MG63 (cell line): ENCODE measurements around the gene HPS3. TPM values are rescaled to one million over a fixed set of nuclear protein-coding genes. Genes with fewer than 3 reads are reported as not detected.

Source experiments
- DNase-seq: peaks from one replicate; pipeline ENCODE4 v3.0.0-alpha.2; 2020
- H3K27me3 ChIP-seq: fragments of 250-450 bp; sonication (Bioruptor Pico); 2 replicates; pipeline ENCODE4 v1.5.1; 2020; ENCODE audit warnings: mild to moderate bottlenecking, moderate library complexity
- H3K36me3 ChIP-seq: fragments of 250-450 bp; sonication (Bioruptor Pico); 2 replicates; pipeline ENCODE4 v1.5.1; 2020; ENCODE audit warnings: mild to moderate bottlenecking, moderate library complexity
- H3K4me3 ChIP-seq: fragments of 250-450 bp; sonication (Bioruptor Pico); 2 replicates; pipeline ENCODE4 v1.5.1; 2020; ENCODE audit warnings: mild to moderate bottlenecking, moderate library complexity
- H3K9me3 ChIP-seq: fragments of 250-450 bp; sonication (Bioruptor Pico); 2 replicates; pipeline ENCODE4 v1.5.1; 2020; ENCODE audit warnings: mild to moderate bottlenecking, moderate library complexity
- total RNA-seq: library from RNA; depleted of rRNA; stranded (reverse); fragments of >200 nt; shearing (Covaris generic); gene quantifications from 2 replicates; pipeline ENCODE4 v1.2.3, GENCODE V29; 2014; ENCODE audit warnings: low replicate concordance

The HPS3 gene
- total RNA-seq, 1 experiment from 2014 or later = 21.1 TPM

GRCh38 chr3:149104484-149104883 is 25.0 kb upstream of the HPS3 start:
- DNase-seq = no peak
- Histone ChIP-seq H3K36me3 (no peaks in the 10 kb centered on the region), H3K4me3 (no peak overlapping the region), H3K9me3 (peaks cover 1% of the 10 kb centered on the region; the same call in 1 of the 2 replicates), H3K27me3 (peaks cover 2% of the 10 kb centered on the region; the same call in 1 of the 2 replicates)

GRCh38 chr3:149114458-149114857 is 15.0 kb upstream of the HPS3 start:
- Histone ChIP-seq H3K36me3 (no peaks in the 10 kb centered on the region), H3K27me3 (no peaks in the 10 kb centered on the region), H3K4me3 (no peak overlapping the region), H3K9me3 (no peaks in the 10 kb centered on the region)
- DNase-seq = peak; percentile 17

DNA sequence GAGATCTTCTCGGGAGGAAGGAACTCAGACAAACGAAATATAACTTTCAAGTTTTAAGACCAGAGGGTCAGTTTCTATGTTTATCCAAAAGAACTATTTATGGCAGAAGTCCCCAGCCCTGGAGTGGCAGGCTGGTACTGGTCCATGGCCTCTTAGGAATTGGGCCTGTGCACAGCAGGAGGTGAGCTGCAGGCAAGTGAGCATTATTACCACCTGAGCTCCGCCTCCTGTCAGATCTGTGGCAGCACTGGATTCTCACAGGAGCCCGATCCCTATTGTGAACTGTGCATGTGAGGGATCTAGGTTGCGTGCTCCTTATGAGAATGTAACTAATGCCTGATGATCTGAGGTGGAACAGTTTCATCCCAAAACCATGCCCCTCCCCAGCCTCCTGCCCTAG is 14.3 kb upstream of the HPS3 start:
- no peak overlapping the region for H3K4me3 ChIP-seq
- no peak for DNase-seq
- H3K27me3 ChIP-seq = no peaks in the 10 kb centered on the region
- H3K9me3 ChIP-seq = no peaks in the 10 kb centered on the region
- H3K36me3 ChIP-seq = no peaks in the 10 kb centered on the region

DNA sequence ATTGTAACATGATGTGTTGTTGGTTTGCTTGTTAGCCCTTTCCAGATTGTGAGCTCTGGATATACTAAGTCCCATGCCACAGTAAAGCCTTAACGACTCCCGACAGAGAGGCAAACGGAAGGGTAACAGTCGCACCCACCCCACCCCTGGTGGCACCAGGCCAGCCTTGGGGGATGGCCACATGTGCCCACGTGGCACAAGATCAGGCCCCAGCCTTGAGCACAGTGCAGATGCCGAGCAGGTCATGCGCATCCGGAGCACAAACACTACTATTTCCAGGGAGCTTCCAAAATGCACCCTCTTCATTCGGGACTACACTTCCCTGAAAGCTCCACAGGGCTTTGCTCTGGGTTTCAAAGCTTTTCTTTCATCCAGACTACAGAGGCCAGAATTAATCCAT is 10.7 kb upstream of the HPS3 start:
- Histone ChIP-seq H3K36me3 (no peaks in the 10 kb centered on the region), H3K27me3 (no peaks in the 10 kb centered on the region), H3K4me3 (no peak overlapping the region), H3K9me3 (no peaks in the 10 kb centered on the region)
- no peak for DNase-seq

DNA sequence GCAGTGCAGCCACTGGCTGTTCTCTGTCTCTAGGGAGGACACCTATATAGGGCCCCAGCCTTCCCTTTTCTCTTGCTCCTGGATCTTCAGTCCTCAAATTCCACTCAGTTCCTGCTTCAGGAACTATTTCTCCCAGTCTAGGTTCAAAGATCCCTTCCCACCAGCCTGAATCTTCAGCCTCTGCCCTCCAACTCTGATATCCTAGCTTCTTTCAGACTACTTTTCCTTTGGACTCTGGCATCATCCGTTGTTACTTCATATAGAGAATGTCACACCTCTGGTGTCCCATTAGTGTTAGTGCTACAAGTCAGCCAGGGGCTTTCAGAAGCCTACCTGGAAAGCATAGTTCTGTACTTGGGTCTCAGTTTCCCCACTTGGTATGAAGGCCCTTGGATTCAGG is 10.0 kb upstream of the HPS3 start:
- Histone ChIP-seq H3K4me3 (no peak overlapping the region), H3K9me3 (no peaks in the 10 kb centered on the region), H3K36me3 (no peaks in the 10 kb centered on the region), H3K27me3 (no peaks in the 10 kb centered on the region)
- DNase-seq = no peak

GRCh38 chr3:149120051-149120972 is 9.1 kb upstream of the HPS3 start:
- Histone ChIP-seq H3K36me3 (no peaks in the 10 kb centered on the region), H3K4me3 (no peak overlapping the region), H3K27me3 (no peaks in the 10 kb centered on the region)

GRCh38 chr3:149122721-149123578 is 6.5 kb upstream of the HPS3 start:
- Histone ChIP-seq H3K36me3 (no peaks in the 10 kb centered on the region), H3K4me3 (no peak overlapping the region), H3K27me3 (no peaks in the 10 kb centered on the region), H3K9me3 (no peaks in the 10 kb centered on the region)
- no peak for DNase-seq

More at GRCh38 chr3:149120051-149120972, 9.1 kb upstream of the HPS3 start:
- DNase-seq = no peak
- no peaks in the 10 kb centered on the region for H3K9me3 ChIP-seq

- H3K9me3 ChIP-seq = no peaks in the 10 kb centered on the region
- H3K36me3 ChIP-seq = peaks cover 6% of the 10 kb centered on the region
- no peak for DNase-seq
- peak overlapping the region; percentile 65 for H3K4me3 ChIP-seq
- H3K27me3 ChIP-seq = no peaks in the 10 kb centered on the region
Measured at GRCh38 chr3:149128821-149129220, 617 bp upstream of the HPS3 start.

DNA sequence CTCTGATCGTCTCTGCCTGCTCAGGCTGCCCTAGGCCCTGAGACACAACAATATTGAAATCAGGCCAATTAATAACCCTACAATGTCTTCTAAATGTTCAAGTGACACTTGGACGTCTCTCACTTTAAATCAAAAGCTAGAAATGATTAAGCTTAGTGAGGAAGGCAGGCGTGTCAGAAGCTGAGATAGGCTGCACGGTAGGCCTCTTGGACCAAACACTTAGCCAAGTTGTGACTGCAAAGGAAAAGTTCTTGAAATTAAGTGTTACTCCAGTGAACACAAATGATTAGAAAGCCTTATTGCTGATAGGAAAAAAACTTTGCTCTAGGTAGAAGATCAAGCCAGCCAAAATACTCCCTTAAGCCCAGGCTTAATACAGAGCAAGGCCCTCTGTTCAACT is 2.2 kb downstream of the HPS3 start:
- no peak for DNase-seq
- H3K27me3 ChIP-seq = no peaks in the 10 kb centered on the region
- H3K36me3 ChIP-seq = peaks cover 6% of the 10 kb centered on the region
- no peaks in the 10 kb centered on the region for H3K9me3 ChIP-seq
- H3K4me3 ChIP-seq = no peak overlapping the region

DNA sequence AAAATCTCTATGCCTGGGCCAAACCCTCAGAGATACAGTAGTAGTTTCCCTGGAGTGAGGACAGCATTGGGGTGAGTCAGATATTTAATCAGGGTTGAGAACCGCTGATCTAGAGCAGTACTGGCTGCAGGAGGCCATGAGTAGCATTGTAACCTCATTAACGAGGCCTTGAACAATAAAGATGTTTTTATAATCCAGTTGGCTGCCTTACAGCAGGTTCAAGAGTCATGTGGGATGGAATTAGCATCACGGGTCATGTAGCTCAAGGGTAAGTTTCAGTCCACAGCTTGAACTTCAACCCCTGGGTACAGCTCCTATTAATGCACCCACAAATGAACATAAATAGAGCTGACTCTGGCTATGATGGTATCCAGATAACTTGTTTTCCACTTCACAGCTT is 5.1 kb downstream of the HPS3 start:
- H3K4me3 ChIP-seq = no peak overlapping the region
- DNase-seq = no peak
- peaks cover 6% of the 10 kb centered on the region for H3K36me3 ChIP-seq
- no peaks in the 10 kb centered on the region for H3K27me3 ChIP-seq
- H3K9me3 ChIP-seq = no peaks in the 10 kb centered on the region

GRCh38 chr3:149142682-149143081 is 13.2 kb downstream of the HPS3 start:
- H3K27me3 ChIP-seq = no peaks in the 10 kb centered on the region

GRCh38 chr3:149145356-149145755 is 15.9 kb downstream of the HPS3 start:
- DNase-seq = no peak
- peaks cover 32% of the 10 kb centered on the region for H3K36me3 ChIP-seq
- no peaks in the 10 kb centered on the region for H3K9me3 ChIP-seq
- no peak overlapping the region for H3K4me3 ChIP-seq
- H3K27me3 ChIP-seq = no peaks in the 10 kb centered on the region

More at GRCh38 chr3:149142682-149143081, 13.2 kb downstream of the HPS3 start:
- Histone ChIP-seq H3K36me3 (peaks cover 30% of the 10 kb centered on the region), H3K4me3 (no peak overlapping the region), H3K9me3 (no peaks in the 10 kb centered on the region)
- no peak for DNase-seq

DNA sequence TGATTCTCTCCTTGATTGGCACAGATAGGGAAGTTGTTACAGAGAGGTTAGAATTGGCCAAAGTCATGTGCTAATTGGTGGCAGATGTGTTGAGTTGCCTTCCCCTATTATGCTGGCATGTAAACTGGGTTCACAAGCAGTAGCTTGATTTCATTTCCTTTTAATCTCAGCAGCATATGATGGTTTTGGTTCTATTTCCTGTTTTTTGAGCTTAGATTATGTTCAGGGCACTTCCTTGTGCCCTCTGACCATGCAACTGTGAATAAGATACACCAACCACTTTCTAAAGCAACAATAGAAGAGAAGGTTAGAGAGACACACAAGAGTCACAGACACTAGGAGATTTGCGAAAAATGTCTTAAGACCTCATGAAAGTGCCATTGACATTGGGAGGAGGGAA is 16.5 kb downstream of the HPS3 start:
- Histone ChIP-seq H3K4me3 (no peak overlapping the region), H3K36me3 (peaks cover 32% of the 10 kb centered on the region), H3K27me3 (no peaks in the 10 kb centered on the region), H3K9me3 (no peaks in the 10 kb centered on the region)
- no peak for DNase-seq

DNA sequence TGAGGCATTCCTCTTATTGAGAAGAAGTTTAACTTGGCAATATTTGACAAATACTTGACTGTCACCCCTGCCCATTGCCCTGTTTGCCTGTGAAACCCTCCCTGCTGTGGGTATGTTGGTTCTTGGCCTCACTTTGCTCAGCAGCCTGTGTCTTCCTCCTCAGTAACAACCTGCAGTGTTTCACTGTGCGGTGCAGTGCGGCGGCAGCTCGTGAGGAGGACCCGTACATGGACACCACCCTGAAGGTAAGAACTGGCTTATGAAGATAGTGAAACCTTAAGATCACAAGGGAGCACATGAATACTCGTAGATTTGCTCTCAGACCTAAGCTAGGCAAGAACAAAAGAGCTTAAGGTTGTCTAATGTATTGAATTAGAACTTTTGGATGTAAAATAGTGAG is 21.0 kb downstream of the HPS3 start:
- no peaks in the 10 kb centered on the region for H3K9me3 ChIP-seq
- no peaks in the 10 kb centered on the region for H3K27me3 ChIP-seq
- H3K36me3 ChIP-seq = peaks cover 20% of the 10 kb centered on the region
- no peak for DNase-seq
- H3K4me3 ChIP-seq = no peak overlapping the region

GRCh38 chr3:149151843-149152242 is 22.4 kb downstream of the HPS3 start:
- DNase-seq = no peak
- Histone ChIP-seq H3K36me3 (peaks cover 19% of the 10 kb centered on the region), H3K4me3 (no peak overlapping the region), H3K27me3 (no peaks in the 10 kb centered on the region), H3K9me3 (no peaks in the 10 kb centered on the region)

DNA sequence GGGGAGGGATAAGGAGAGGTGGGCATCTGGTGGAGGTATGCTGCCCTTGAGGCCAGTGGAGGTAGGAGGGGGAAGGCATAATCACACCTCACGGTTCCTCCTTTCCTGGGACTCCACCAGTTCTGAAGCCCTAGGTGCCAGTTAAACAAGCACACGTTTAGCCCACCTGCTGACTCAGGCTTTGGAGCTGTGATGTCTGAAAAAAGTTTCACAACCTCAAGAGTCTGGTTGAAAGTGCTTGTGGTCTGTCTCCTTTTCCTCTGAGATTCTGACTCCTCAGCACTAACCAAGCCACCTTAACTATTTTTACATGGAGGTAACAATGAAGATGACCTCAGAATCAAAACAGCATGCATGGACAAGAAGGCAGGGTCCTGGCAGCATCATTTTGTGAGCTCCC is 23.0 kb downstream of the HPS3 start:
- Histone ChIP-seq H3K36me3 (peaks cover 24% of the 10 kb centered on the region), H3K27me3 (no peaks in the 10 kb centered on the region), H3K9me3 (no peaks in the 10 kb centered on the region), H3K4me3 (no peak overlapping the region)
- DNase-seq = no peak

- peaks cover 31% of the 10 kb centered on the region for H3K36me3 ChIP-seq
- H3K27me3 ChIP-seq = no peaks in the 10 kb centered on the region
- H3K9me3 ChIP-seq = no peaks in the 10 kb centered on the region
- no peak overlapping the region for H3K4me3 ChIP-seq
- DNase-seq = no peak
Measured at GRCh38 chr3:149153402-149153801, 24.0 kb downstream of the HPS3 start.
